HG02938 (cell line): Measurements from ENCODE around the gene MYRIP.

Experiments
- ATAC-seq: cut with Tn5 transposase; IDR thresholded peaks from one replicate; pipeline ENCODE4 v1.9.1; 2021; ENCODE audit warnings: mild to moderate bottlenecking, moderate library complexity; ENCODE audit not compliant: unreplicated experiment

The MYRIP gene

GRCh38 chr3:39900462-39901002 is 91.1 kb downstream of the MYRIP start:
- no peak for ATAC-seq

- ATAC-seq, result no peak
These were observed 93.8 kb downstream of the MYRIP start for GRCh38 chr3:39903253-39903652.

- ATAC-seq, result no peak
These were observed 96.4 kb downstream of the MYRIP start for GRCh38 chr3:39905788-39906187.

DNA sequence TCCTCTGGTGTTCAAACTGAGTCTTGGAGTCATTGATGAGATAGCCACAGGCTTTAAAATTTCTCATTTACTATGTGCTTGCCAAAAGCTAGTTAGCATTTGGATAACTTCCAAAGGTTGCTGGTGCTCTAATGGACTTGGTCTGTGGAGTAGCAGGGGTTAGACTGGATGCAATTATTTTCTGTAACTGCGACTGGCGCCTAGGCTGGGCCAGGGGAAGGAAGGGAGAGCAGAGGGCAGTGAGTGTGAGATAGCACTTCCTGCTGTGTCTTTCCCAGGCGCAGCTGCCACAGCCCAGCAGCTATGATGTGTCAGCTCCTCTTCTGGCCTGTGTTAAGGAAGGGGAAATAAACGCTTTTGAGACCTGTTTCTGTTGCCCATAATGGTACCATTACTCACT is 98.6 kb downstream of the MYRIP start:
- ATAC-seq, result no peak

DNA sequence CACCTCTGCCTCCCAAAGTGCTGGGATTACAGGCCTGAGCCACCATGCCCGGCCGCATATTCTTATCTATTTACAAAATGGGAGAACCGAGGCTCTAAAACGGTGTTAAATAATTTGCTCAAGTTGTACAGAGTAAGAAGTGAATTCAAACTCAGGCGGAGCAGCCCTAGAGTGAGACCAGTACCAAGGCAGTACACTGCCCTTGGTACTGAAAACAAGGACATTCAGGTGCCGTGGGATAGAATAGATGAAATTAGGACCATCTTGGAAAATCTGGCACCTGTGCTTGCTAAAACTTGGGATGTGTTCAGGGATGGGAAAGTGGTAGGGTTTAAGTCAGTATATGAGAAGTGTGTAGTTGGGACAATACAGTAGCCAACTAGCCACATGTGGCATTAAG is 100.7 kb downstream of the MYRIP start:
- ATAC-seq, result no peak

DNA sequence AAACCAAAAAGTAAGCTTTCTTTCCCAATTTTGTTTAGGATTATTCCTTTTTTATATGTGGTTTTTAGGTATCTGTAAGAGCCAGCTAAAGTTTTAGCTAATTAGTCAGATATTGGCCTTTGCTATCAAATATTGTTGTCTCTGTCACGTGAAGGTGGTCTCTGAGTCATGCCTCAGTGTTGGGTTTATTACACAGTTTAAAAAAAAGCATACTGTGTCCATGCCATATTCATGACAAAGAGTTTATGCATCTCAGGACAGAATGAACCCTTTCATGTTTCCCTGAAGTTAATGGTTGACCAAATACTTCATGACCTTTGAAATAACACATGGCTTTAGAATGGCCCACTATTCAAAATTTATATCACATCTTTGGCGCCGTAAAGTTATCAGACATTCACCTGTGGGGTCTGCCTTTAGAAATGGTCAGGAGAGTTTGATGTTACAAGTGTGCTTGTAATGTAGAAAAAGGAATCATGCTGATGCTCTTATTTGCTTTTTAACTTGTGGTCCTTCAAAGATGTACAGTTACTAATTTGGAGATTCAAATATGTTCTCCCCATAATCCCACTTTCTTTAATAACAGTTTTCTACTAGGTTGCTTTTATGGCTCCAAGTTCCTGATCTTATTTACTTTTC is 101.5 kb downstream of the MYRIP start:
- no peak for ATAC-seq

GRCh38 chr3:39911465-39912309 is 102.3 kb downstream of the MYRIP start:
- no peak for ATAC-seq

DNA sequence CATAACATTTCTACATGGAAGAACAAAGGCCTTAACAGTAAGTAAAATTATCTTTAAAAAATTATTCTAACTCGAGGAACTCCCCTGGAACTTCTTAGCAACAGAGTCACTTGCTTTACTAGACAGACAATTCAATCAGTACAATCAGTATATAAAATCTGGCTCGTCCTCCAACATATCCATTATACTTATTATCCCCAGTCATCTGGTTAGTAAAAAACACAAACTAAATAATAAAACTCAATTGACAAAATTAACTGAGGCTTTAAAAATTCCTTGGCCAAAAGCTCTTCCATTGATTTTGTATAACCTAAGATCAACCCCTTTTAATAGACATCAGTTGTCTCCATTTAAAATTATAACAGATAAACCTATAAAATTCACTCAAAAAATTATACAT is 105.6 kb downstream of the MYRIP start:
- no peak for ATAC-seq

DNA sequence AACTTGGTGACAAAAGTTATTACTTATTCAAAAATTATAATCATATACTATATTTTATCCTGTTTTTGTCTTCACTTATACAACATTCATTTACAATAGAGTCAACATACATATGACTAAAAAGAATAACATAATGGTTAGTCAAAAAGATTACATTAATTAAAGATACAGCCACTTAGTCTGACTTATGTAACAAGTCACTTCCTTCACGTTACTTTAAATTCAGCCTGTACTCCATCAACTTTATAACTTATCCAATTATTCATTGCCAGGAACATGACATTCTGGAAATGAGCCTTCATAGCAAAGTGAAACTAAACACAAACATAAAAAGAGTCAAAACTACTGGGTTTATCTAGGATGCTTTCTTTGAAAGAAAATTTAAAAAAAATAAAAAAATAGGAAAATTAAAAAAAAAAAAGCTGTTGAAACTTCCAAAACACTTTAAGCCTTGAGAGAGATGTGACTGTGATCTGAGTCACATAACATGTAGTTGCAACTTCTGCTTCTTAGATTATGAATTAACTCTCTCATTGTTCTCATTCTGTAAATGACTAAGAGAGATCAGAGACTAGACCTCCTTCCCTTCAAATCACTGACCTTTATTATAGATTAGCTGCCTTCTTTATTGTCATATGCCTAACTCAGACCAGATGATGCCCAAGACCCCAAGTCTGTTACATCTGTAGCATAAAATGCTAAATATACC is 107.8 kb downstream of the MYRIP start:
- no peak for ATAC-seq

- ATAC-seq, result no peak
These were observed 109.9 kb downstream of the MYRIP start for GRCh38 chr3:39919281-39919680.

GRCh38 chr3:39920271-39920670 is 110.9 kb downstream of the MYRIP start:
- no peak for ATAC-seq

- no peak for ATAC-seq
These were observed 118.1 kb downstream of the MYRIP start for GRCh38 chr3:39927479-39927878.

- ATAC-seq, result no peak
These were observed 124.7 kb downstream of the MYRIP start for GRCh38 chr3:39933986-39934693.

GRCh38 chr3:39934696-39935095 is 125.3 kb downstream of the MYRIP start:
- ATAC-seq, result no peak

GRCh38 chr3:39935261-39935660 is 125.9 kb downstream of the MYRIP start:
- no peak for ATAC-seq

- ATAC-seq, result no peak
These were observed 127.4 kb downstream of the MYRIP start for GRCh38 chr3:39936848-39937247.

DNA sequence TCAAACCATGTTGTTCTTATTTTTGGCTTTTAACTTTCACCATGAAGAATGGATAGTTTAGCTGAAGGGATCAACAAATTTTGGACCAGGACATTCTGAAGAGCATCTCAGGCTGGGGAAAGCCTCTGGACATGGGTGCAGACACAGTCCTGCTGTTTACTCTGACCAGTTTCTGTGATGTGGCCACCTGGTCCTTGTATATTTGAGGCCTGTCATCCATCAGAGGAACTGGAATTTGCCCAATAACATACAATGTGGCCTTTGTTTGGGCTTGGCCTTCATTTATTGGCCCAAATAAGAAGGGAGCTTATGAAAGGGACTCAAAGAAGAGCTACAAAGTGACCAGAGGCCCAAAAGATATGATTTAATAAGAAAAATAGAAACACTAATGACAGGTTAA is 127.9 kb downstream of the MYRIP start:
- ATAC-seq, result no peak

- no peak for ATAC-seq
These were observed 128.5 kb downstream of the MYRIP start for GRCh38 chr3:39937874-39938273.

DNA sequence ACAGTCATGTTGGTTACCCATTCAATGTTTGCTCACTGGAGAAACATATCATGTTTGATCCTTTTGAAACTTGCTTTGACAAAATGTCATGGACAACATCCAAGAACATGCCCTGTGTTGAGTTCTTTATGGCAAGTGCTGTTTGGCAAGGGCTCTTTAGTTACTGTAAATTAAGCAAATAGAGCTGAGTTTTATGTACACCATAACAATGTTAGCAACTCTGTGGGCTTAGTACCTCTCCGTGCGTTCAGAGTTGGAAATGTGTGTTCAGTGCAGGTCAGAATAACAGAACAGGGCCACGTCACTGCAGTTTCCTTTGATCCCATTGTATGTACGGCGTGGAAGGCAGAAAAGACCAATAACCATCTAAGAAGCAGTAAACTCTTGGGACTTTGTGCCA is 132.5 kb downstream of the MYRIP start:
- no peak for ATAC-seq

- ATAC-seq, result no peak
These were observed 151.2 kb downstream of the MYRIP start for GRCh38 chr3:39960515-39961191.
